ENCODE measurements around the gene CD300LG. TPM values are rescaled to one million over a fixed set of nuclear protein-coding genes. Genes with fewer than 3 reads are reported as not detected.

CD300LG gene
- total and polyA plus RNA-seq, 2 experiments from 2014 or later = not detected

DNA sequence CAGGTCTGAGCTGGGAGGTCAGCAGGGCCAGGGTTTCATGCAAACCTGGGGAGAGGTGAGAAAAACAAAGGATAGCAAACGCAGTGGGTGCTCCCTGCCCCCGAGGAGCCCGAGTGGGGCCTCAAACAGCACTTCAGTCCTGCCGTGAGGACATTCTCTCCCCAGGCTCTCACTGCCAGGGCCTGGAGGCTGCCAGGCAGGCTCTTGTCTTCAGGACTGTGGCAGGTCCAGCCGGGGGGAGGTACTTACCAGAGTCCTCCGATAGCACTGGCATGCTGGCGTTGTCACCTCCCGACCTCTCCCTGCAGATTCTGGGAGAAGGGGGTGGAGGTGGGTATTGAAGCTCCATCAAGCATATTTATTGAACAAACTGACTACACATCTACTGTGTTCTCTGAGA lies 15.3 kb upstream of the CD300LG start:
- TF ChIP-seq, protein P1, sequence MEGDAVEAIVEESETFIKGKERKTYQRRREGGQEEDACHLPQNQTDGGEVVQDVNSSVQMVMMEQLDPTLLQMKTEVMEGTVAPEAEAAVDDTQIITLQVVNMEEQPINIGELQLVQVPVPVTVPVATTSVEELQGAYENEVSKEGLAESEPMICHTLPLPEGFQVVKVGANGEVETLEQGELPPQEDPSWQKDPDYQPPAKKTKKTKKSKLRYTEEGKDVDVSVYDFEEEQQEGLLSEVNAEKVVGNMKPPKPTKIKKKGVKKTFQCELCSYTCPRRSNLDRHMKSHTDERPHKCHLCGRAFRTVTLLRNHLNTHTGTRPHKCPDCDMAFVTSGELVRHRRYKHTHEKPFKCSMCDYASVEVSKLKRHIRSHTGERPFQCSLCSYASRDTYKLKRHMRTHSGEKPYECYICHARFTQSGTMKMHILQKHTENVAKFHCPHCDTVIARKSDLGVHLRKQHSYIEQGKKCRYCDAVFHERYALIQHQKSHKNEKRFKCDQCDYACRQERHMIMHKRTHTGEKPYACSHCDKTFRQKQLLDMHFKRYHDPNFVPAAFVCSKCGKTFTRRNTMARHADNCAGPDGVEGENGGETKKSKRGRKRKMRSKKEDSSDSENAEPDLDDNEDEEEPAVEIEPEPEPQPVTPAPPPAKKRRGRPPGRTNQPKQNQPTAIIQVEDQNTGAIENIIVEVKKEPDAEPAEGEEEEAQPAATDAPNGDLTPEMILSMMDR (IDR thresholded peaks at IDR 0.05; ENCODE audit: poor library complexity) = no peak
- TF ChIP-seq EZH2phosphoT487 (IDR thresholded peaks at IDR 0.05; ENCODE audit: low read depth, severe bottlenecking, unreplicated experiment) = no peak
- TF ChIP-seq EZH2 (IDR thresholded peaks at IDR 0.05; ENCODE audit: borderline replicate concordance) = no peak
- H3K4me3 ChIP-seq = no peak overlapping the region
- peak overlapping the region; percentile 99 for H3K4me2 ChIP-seq
- H4K20me1 ChIP-seq (ENCODE audit: insufficient read depth, poor library complexity, severe bottlenecking) = no peaks in the 10 kb centered on the region
- no peak overlapping the region for H2AFZ ChIP-seq
- no peaks in the 10 kb centered on the region for H3K9me2 ChIP-seq (replicated peaks; ENCODE audit: insufficient read depth)
- no peaks in the 10 kb centered on the region for H3K36me3 ChIP-seq (replicated peaks; ENCODE audit: insufficient read depth, low read depth)
- 66% methylated on average over 8 of the region's 8 CpGs for WGBS (ENCODE audit: low lambda C conversion rate, missing lambda C conversion rate)
- H3K27me3 ChIP-seq = no peaks in the 10 kb centered on the region
- H3K79me2 ChIP-seq = no peaks in the 10 kb centered on the region
- DNase-seq (ENCODE audit: low spot score) = no peak
- H3K27ac ChIP-seq = no peak overlapping the region
- no peaks in the 10 kb centered on the region for H3K9me3 ChIP-seq (ENCODE audit: low read depth)
- H3K4me1 ChIP-seq (ENCODE audit: insufficient read depth) = peaks cover 7% of the 10 kb centered on the region

- Histone ChIP-seq H3K4me3 (peak overlapping the region; percentile 91), H3K4me1 (ENCODE audit: insufficient read depth) (peaks cover 7% of the 10 kb centered on the region), H3K27ac (peak overlapping the region; percentile 69), H2AFZ (peak overlapping the region; percentile 98), H3K36me3 (replicated peaks; ENCODE audit: insufficient read depth, low read depth) (no peaks in the 10 kb centered on the region), H3K27me3 (no peaks in the 10 kb centered on the region), H3K4me2 (peak overlapping the region; percentile 99), H3K9me3 (ENCODE audit: low read depth) (no peaks in the 10 kb centered on the region), H4K20me1 (ENCODE audit: insufficient read depth, poor library complexity, severe bottlenecking) (no peaks in the 10 kb centered on the region), H3K9me2 (replicated peaks; ENCODE audit: insufficient read depth) (no peaks in the 10 kb centered on the region), H3K79me2 (no peaks in the 10 kb centered on the region)
- TF ChIP-seq, protein P1 (IDR thresholded peaks at IDR 0.05; ENCODE audit: poor library complexity) = no peak
- TF ChIP-seq EZH2phosphoT487 (IDR thresholded peaks at IDR 0.05; ENCODE audit: low read depth, severe bottlenecking, unreplicated experiment) = no peak
- TF ChIP-seq EZH2 (IDR thresholded peaks at IDR 0.05; ENCODE audit: borderline replicate concordance) = no peak
- DNase-seq (ENCODE audit: low spot score) = peak; percentile 75
- 21% methylated on average over 21 of the region's 51 CpGs for WGBS (ENCODE audit: low lambda C conversion rate, missing lambda C conversion rate)
Measured at GRCh38 chr17:43832168-43832975, 14.6 kb upstream of the CD300LG start.

DNA sequence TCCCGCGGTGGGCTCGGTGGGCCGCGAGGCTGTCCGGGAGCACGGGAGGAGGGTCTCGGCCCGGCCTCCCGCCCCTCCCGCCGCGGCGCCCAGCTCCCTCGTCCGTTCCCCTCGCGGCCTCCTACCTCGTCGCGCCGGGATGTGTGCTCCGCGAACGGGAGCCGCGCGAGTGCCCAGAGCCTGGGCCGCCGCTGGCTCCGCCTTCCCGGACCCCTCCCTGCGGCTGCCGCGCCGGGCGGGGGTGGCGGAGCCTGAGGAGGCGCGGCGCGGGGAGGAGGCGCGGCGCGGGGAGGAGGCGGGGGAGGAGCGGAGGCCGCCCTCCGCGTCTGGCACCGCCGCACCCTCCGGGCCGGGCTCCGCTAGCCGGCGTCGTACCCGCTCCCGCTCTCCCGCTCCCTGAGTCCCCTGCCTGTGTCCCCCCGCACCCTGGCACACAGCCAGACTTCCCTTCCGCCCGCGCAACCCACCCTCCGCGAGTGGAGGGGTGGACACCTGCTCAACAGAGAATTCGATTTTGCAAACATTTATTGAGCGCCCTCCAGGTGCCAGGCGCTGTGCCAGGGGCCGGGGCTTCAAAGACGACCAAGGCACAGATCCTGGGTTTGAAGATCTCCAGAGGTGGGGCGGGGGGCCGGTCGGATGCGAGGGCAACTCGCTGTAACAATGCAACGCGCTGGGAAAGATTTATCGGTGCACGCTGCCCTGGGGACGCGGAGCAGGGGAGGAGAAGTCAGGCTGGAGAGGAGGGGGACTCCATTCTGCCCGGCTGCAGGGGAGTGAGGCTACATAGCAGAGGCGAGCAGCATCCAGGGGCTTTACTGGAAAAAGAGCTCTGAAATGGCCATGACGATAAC lies 13.8 kb upstream of the CD300LG start, which contains the start of gene MPP3:
Gene MPP3, minus strand, starts transcription at position 171 of the 854 bp plus-strand sequence. CDS start 1,240 bp downstream, outside the sequence.
- H2AFZ ChIP-seq = peak within 1 kb of the TSS; percentile 98
- DNase-seq (ENCODE audit: low spot score) = peak; percentile 92
- 5% methylated on average over 21 of the region's 87 CpGs for WGBS (ENCODE audit: low lambda C conversion rate, missing lambda C conversion rate)
- H3K36me3 ChIP-seq (replicated peaks; ENCODE audit: insufficient read depth, low read depth) = no peaks in the 10 kb centered on the region
- H3K27me3 ChIP-seq = no peaks in the 10 kb centered on the region
- peak within 1 kb of the TSS; percentile 99 for H3K4me2 ChIP-seq
- no peaks in the 10 kb centered on the region for H3K9me3 ChIP-seq (ENCODE audit: low read depth)
- H3K4me3 ChIP-seq = peak within 1 kb of the TSS; percentile 91
- no peaks in the 10 kb centered on the region for H3K79me2 ChIP-seq
- no peaks in the 10 kb centered on the region for H4K20me1 ChIP-seq (ENCODE audit: insufficient read depth, poor library complexity, severe bottlenecking)
- no peaks in the 10 kb centered on the region for H3K9me2 ChIP-seq (replicated peaks; ENCODE audit: insufficient read depth)
- H3K27ac ChIP-seq = peak within 1 kb of the TSS; percentile 69
- peaks cover 7% of the 10 kb centered on the region for H3K4me1 ChIP-seq (ENCODE audit: insufficient read depth)
- TF ChIP-seq, protein P1 (IDR thresholded peaks at IDR 0.05; ENCODE audit: poor library complexity) = no peak
- TF ChIP-seq EZH2 (IDR thresholded peaks at IDR 0.05; ENCODE audit: borderline replicate concordance) (no peak), EZH2phosphoT487 (IDR thresholded peaks at IDR 0.05; ENCODE audit: low read depth, severe bottlenecking, unreplicated experiment) (no peak)
